Limb (tissue), 2 donors: ENCODE measurements around the gene TAT.

Source experiments
- DNase-seq, 2 donors: peaks; one replicate each; pipeline ENCODE4 v3.0.0-alpha.2; 2016; ENCODE audit errors: extremely low spot score in 2 of 2

TAT gene

GRCh38 chr16:71542377-71542776, 34.5 kb downstream of the TAT start:
- DNase-seq: no peak

- peak in 1 of 2 donors; percentile 1 for DNase-seq
These were observed 39.2 kb downstream of the TAT start for GRCh38 chr16:71537643-71538042.

GRCh38 chr16:71536752-71537499, 40.0 kb downstream of the TAT start:
- DNase-seq: no peak

GRCh38 chr16:71532366-71532765, 44.5 kb downstream of the TAT start:
- DNase-seq: no peak

GRCh38 chr16:71528863-71529262, 48.0 kb downstream of the TAT start:
- DNase-seq: no peak

- DNase-seq: no peak
These were observed 48.6 kb downstream of the TAT start for GRCh38 chr16:71528257-71528656.

- peak in 1 of 2 donors; percentile 1 for DNase-seq
These were observed 50.7 kb downstream of the TAT start, which contains the start of gene CHST4 for GRCh38 chr16:71526111-71526631. CHST4 (plus strand) TSS chr16:71526426; CDS start chr16:71536678, 10,252 bp downstream.

- DNase-seq: no peak
These were observed 52.0 kb downstream of the TAT start for GRCh38 chr16:71524566-71525553.

GRCh38 chr16:71520550-71520949, 56.3 kb downstream of the TAT start:
- no peak for DNase-seq
